AG08395 (cell line): ENCODE measurements around the gene SMC4.
"Not testable (repeated sequence)": the region's sequence is repeated elsewhere in the genome, so short reads cannot be mapped to it uniquely, and the experiment has no call there.

ENCODE experiments used
- DNase-seq: peaks from one replicate; pipeline ENCODE4 v3.0.0; 2012; ENCODE audit warnings: mixed read lengths, low spot score

SMC4 gene

DNA sequence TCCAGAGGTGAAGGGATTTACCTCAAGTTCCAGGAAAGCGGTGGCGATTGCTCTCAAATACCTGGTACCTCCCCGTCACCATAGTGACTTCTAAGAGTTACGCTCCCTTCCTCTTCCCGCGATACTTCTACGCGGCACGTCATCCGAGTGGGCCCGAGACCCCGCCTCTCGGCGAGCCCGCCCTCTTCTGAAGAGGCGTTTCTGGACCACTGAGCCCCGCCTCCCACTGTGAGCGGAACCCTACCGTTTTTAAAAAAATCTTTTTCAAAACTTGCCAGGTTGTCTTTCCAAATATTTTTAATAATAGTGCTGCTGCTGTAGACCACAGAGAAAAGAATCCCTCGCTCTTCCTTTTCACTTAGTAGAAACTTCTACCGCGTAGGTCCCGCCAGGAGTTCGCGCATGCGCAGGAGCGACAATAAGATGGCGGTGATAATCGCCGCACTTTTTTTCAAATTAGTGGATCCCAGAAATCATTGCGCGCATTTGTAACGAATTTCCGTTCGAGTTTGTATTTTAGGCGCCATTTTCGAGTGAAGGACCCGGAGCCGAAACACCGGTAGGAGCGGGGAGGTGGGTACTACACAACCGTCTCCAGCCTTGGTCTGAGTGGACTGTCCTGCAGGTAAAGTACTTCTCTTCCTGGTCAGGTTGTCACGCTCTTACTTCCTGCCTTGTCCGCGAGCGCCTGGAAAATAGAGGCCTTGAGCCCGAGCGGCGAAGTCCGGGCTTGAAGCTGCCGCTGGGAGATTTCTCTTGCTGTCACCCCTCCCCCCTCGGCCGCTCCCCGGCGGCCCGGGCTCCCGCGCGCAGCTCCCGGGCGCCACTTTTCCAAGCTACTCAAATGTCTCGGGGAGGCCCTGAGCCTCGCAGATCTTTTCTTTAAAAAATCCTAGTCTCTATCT is at the start of gene SMC4, which contains the start of gene IFT80:
SMC4 (plus strand) TSS at position 526 of the 905 bp plus-strand sequence. CDS start 1,177 bp downstream, outside the sequence.
IFT80 (minus strand) TSS at position 101 of the 905 bp plus-strand sequence. CDS start 14,625 bp downstream, outside the sequence.
- peak; percentile 96 for DNase-seq

DNA sequence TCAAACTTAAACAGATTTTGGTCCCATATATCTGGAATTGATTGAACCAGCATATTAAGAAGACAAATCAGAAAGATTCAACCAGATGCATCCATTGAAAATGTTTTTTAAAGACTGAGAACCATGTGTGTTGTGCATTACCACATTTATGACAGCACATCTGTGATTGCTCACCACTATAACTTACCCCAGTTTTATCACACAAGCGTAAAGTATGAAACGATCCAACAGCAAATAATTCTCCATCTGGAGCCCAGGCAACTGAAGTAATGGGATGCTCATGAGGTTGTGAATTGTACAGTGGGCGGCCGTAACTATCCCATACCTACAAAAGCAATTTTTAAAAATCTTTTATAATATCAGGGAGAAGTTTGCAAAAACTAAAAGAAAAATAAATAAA is 43.6 kb upstream of the SMC4 start:
- DNase-seq, result no peak

DNA sequence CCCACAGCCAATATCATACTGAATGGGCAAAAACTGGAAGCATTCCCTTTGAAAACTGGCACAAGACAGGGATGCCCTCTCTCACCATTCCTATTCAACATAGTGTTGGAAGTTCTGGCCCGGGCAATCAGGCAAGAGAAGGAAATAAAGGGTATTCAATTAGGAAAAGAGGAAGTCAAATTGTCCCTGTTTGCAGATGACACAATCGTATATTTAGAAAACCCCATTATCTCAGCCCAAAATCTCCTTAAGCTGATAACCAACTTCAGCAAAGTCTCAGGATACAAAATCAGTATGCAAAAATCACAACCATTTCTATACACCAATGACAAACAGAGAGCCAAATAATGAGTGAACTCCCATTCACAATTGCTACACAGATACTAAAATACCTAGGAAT is 36.6 kb upstream of the SMC4 start:
- DNase-seq, result not testable (repeated sequence)

DNA sequence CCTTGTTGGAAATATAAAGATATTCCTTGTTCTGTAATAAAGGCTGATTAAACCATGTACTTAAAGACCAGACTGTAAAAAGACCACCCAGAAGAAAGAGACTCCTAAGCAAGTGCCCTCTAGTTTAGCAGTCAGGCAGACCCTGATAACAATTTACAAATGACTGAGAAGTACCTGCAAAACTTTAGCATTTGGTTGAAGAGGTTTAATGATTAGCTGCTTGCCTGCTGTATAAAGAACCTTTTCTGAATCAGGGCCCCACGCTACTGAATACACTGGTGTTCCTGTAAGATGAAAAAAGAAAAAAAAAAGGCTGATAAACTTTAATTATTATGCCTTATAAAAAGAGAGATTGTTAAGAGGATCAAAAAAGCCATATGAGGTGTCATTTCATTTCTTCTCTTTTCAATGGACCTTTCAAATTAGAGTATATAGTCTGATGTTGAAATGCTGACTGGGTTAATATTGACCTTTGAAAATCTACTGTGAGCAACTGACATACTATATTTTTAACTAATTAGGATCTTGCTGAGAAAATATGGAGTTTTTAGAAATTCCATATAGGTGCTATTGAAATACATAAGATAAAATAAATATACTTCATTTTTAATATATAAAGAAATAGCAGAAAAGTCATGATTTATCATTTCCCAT is 33.5 kb upstream of the SMC4 start:
- no peak for DNase-seq

DNA sequence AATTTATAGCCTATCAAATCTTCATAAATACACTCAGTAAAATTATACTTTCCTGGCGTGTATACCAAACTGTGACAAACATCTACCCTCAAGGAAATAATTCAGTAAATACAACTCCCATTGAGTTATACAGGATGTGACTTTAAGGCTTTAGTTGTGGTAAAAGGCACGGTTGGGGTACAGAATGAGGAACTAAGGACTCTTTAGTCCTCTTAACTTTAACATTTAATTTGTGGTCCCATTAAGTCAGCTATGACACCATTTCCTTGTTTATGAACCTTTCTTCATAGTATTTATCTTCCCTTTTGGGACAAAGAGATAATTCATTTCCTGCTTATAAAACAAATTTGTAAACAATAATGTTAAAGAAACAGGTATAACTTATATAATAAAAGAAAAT is 30.6 kb upstream of the SMC4 start:
- DNase-seq, result no peak

DNA sequence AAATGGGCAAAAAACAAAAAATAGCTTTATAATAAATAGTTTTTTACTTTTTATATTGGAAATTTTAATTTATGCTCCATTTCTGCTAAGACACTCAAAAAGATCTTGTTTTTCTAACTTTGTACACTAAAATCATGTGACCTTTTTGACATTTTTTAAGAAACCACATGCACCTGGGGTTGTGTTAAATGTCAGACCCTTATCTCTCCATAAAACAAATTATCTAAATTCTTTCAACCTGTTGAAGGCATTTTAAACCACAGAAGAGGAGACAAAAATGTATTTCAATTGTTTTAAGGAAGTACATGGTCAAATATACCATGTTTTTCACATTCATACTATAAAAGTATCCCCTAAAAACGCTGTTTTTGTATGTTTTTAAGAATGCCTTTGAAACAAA is 29.7 kb upstream of the SMC4 start:
- no peak for DNase-seq

DNA sequence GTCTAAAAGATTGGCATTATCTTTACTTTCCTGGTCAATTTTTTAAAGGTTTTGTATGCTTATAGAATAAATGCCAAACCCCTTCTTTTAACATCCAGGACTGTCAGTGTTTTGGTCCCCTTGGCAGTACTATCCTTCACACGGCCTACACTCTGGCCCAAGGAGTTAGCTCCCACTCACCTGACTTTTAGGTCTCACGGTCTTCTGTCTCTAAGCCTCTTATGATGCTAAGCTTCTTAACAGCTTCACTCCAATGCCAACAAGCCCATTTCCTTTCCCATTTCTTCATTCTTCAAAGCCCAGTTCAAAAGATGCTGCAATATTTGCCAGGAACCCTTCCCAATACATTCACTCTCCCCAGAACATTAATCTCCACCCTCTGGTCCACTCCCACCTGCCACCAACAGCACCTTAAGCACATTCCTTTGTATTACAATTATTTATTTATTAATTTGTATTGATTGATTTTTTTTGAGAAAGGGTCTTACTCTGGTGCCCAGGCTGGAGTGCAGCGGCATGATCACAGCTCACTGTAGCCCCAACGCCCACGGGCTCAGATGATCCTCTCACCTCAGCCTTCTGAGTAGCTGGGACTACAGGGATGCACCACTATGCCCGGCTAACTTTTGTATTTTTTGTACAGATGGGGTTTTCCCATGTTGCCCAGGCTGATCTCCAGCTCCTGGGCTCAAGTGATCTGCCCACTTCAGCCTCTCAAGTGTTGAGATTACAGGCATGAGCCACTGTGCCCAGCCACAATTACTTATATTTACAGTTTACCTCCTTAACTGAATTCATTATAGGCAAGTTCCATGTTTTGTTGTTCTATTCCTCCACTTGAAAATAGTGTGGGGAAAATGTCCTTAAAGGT is 28.2 kb upstream of the SMC4 start:
- no peak for DNase-seq

DNA sequence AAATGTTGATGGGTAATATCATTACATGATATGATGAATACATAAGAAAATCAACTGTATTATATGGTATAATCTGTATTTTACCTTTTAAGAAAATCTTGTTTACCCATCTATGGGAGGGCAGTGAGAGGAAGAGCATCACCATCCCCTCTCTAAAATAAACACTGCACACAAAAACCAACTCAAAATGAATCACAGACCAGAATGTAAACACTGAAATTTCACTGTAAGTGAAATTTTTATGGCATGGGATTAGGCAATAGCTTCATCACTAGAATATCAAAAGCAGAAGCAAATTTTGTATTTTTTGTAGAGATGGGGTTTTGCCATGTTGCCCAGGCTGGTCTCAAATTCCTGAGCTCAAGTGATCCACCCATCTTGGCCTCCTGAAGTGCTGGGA is 26.7 kb upstream of the SMC4 start:
- DNase-seq, result peak; percentile 33

DNA sequence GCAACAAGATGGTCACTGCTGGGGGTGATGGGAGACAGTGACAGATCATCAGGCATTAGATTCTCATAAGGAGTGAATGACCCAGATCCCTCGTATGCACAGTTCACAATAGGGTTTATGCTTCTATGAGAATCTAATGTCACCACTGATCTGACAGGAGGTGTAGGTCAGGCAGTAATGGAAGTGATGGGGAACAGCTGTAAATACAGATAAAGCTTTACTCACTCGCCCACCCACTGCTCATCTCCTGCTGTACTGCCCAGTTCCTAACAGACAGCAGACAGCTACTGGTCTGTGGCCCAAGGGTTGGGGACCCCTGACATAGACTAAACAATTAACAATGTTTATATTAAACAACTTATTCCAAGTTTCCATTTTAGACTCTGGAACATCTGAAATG is 25.8 kb upstream of the SMC4 start:
- DNase-seq, result no peak

DNA sequence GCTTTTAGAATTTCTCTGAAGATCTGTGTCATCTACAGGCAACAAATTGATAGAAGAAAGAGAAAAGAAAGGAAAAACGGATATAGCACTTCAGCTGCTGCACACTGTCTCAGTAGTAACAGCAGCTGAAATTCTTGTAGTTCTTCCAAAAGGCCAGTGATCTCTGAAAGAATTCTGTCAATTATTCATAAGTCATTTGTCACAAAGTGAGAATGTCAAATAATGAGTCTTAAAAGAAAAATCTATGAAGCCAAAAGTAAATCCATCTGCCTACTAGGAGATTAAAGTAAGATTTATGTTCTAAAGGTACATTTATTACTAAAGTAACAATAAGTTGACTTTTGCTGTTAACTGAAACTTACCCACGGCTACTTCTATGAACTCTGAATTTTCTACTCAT is 25.0 kb upstream of the SMC4 start:
- no peak for DNase-seq

DNA sequence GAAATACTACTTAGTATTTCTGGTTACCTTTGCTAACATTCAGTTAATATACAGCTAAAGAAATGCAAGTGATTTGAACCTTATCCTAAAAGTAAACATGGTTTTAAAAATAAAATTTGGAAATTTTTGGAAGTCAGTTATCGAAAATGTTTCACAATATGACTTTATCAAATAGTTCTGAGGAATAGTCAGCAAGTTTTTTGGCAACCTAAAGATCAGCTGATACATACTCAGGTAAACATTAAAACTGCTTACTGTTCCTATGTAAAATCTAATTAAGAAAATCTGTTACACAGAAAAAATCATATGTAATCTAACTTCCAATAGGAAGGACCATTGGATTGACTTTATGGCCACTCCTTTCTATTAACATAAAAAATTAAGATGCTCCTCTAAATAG is 24.5 kb upstream of the SMC4 start:
- DNase-seq, result no peak

DNA sequence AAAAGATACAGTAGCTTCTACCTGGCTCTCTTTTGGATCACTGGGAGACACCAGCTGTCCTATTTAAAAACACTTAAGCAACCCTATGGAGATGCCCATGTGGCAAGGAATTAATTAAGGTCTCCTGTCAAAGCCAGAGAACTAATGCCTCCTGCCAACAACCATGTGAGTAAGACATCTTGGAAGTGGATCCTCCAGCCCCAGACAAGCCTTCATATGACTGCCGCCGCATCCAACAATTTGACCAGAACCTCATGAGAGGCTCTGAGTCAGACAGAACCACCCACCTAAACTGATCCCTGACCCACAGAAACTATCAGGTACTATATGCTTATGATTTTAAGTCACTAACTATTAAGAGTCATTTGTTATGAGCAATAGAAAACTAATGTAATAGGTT is 22.8 kb upstream of the SMC4 start:
- no peak for DNase-seq

DNA sequence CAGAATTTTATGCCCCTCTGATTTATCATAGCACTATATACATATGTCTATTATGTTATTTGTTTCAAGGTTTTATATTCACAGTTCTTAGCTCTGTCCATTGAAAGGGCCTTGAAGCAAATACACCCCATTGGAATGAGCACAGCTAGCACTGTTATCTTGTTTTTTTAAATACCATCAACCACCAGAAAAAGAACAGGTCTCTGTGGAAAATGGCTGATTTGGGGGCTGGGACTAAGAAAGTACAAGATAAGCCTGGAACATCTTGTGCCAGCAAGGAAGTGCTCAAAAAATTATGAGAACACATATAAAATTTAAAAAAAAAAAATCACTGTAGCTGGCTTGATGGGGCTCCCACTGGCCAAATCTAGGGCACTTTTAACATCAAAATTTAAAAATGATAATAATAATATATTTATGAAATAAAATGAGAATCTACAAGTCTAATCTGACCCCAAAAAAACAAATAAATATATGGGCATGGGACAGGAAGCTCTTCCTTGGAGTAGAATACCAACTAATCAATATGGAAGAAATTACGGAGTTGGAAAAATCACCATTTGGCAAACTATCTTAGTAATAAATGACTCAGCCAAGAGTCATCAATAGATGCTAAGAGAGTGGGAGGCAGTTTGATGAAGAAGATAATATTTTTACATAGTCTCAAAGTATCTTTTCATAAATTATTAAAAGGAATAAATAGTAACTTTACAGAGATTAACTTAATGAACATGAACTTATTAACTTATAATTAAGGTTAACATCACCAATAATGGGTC is 20.9 kb upstream of the SMC4 start:
- DNase-seq, result no peak

DNA sequence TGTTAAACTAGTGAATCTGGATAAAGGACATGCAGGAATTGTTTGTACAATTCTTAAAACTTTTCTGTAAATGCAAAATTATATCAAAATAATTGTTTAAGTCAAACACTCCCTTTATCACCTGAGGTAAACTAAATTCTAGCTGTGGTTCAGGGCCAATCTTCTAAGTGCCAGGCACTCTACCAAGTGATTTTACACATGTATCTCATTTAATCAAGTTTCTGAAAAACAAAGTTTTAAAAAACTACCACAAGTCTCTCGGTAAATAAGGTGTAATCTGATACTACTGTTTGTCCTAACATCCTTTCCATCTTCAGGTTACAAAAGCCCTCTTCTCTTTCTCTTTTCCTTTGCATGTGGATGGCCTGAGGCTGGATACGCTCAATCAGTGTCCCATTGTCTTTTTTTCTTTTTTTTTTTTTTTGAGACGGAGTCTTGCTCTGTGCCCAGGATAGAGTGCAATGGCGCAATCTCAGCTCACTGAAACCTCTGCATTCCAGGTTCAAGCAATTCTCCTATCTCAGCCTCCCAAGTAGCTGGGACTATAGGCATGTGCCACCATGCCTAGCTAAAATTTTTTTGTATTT is 19.7 kb upstream of the SMC4 start:
- no peak for DNase-seq

DNA sequence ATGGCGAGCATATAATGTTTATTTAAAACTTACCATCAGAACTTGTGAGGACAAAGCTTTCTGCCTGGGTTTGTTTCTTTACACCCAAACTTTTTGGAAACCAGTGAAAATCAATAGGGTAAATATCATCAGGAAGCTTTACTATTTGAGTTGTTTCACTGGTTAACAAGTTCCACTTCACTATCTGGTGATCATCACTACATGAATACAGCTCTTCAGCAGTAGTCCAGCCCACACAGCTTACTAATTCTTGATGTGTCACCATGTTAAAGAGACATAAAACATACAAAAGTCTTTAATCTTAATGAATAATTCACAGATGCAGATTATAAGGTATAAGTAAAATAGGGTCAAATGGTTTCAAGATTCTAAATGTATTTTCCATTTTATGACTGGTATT is 18.0 kb upstream of the SMC4 start:
- no peak for DNase-seq

DNA sequence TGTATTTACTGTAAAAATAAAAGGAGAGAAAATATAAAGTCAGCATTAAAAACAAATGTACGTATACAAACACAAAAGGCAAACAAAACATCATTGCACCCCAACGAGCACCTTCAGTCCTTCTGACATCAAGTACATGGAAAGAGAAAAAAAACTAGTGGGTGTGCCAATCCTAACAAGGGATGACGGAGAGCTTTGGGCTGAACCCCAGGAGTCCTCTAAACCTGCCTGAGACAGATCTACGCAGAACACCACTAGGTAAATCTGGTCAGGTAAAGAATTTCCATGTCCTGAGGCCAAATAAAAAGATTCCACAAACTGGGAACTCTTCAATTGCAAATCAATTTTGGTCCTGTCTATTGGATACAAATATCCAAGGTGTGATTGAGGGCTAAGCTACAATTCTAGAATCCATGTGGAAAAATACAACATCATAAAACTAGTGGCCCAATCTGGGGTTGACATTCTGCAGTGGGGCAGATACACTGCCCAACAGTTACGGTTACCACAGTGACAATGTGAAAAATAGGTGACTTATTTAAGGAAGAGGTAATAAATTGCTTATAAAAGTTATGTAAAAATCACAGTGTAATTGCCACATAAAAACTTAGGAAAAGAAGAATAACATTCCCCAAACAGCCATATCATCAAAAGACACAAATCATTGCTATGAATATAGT is 14.7 kb upstream of the SMC4 start:
- no peak for DNase-seq

DNA sequence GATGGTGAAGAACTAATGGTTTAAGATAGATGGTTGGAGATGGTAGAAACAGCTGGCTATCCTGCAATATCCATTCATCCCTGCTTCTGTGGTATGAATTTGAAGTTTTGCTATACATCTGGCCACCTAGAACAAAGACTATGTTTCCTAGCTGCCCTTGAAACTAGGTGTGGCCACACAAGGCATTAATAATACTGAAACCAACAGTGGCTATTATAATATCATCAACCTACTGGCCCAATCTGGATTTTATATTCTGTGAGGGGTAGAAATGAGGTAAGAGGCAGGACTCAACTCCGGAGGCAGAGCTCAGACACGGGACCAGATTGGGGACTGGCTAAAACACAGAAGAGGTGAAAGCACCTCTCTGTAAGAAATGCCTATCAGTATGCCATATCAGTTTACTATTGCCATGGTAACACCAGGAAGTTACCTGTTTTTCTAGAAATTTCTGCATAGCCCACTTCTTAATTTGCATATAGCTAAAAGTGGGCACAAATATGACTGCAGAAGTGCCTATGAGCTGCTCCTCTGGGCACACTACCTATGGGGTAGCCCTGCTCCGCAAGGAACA is 8.8 kb upstream of the SMC4 start:
- DNase-seq, result no peak

DNA sequence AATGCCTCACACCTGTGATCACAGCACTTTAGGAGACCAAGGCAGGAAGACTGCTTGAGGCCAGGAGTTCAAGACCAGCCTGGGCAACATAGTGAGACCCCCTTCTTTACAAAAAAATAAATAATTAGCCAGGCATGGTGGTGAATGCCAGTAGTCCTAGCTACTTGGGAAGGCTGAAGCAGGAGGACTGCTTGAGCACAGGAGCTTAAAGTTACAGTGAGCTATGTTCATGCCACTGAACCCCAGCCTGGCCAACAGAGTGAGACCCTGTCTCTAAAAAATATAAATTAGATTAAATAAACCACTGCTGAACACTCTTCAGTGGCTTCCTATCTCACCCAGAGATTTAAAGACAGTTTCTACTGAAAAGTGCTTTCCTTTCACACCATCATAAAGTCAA is 6.7 kb upstream of the SMC4 start:
- DNase-seq, result no peak

DNA sequence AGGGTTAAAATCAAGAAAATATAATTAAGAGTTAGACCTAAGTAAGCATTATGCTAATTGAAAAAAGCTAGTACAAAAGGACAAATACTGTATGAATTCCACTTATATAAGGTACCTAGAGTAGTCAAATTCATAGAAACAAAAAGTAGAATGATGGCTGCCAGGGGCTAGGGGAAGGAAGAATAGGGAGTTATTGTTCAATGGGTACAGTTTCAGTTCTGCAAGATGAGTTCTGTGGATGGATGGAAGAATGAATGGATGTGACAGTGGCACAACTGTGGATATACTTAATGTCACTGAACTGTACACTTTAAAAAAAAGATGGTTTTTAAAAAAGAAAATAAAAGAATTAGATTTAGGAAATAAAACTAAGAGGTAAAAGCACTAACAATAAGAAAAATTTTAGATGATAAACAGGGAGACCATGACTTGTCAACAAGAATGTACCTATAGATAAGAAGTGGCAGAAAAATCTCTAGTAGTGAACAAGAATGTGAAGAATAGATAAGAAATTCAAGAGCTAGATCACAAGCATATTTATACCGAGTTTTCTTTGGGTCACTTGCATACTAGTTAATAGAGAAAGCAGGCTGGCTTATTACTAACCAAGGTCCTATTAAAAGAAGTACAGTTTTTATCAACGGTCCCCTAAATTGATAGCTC is 6.0 kb upstream of the SMC4 start:
- DNase-seq, result no peak

DNA sequence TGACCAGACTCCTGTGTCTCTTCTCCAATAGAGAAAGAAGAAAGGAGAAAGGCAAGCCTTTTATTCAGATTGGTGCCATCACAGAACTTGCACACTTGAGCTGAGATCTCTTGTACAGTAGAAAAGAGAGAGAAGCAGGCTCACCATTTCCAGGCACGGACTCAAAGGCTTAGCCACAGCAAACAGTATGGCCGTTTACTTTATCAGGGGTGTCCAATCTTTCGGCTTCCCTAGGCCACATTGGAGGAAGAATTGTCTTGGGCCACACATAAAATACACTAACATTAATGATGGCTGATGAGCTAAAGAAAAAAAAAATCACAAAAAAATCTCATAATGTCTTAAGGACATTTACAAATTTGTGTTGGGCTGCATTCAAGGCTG is 5.4 kb upstream of the SMC4 start:
- no peak for DNase-seq
